Measurements from ENCODE around the gene S1PR3.

Gene S1PR3

DNA sequence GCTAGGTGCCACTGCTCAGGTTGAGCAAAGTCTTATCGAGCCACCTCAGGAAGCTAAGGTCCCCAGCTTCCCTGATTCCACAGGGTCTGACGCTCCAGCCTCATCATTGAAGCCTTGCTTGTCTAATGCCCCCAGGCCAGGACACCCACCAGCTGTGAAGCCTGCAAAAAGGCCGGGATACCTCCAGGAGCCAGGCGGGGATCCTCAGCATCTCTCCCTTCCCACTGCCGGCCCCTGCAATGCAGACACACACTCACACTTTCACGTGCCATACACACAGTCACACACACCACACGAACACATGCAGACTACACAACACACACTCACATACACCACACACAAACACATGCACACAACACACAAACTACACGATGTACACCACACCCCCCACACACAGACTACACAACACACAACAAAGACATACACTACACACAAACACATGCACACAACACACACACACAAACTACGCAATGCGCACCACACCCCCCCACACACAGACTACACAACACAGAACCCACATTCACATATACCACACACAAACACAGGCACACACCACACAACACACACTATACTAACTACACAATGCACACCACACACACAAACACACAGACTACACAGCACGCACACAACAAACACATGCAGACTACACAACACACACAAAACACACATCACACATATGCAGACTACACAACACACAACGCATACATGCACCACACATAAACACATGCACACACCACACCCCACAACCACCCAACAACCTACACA lies 17.8 kb upstream of the S1PR3 start:
- Histone ChIP-seq H3K27me3 (no peaks in the 10 kb centered on the region), H3K36me3 (no peaks in the 10 kb centered on the region), H3K4me1 (no peaks in the 10 kb centered on the region), H3K4me3 (ENCODE audit: low read depth, low read length) (no peak overlapping the region), H3K9me3 (0 out of 2 replicates have a peak, but pooled peaks cover 3% of the 10 kb centered on the region)
- peak; percentile 55 for DNase-seq
- TF ChIP-seq, protein P1, sequence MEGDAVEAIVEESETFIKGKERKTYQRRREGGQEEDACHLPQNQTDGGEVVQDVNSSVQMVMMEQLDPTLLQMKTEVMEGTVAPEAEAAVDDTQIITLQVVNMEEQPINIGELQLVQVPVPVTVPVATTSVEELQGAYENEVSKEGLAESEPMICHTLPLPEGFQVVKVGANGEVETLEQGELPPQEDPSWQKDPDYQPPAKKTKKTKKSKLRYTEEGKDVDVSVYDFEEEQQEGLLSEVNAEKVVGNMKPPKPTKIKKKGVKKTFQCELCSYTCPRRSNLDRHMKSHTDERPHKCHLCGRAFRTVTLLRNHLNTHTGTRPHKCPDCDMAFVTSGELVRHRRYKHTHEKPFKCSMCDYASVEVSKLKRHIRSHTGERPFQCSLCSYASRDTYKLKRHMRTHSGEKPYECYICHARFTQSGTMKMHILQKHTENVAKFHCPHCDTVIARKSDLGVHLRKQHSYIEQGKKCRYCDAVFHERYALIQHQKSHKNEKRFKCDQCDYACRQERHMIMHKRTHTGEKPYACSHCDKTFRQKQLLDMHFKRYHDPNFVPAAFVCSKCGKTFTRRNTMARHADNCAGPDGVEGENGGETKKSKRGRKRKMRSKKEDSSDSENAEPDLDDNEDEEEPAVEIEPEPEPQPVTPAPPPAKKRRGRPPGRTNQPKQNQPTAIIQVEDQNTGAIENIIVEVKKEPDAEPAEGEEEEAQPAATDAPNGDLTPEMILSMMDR (IDR thresholded peaks at IDR 0.05; ENCODE audit: low read depth, low read length) = no peak

DNA sequence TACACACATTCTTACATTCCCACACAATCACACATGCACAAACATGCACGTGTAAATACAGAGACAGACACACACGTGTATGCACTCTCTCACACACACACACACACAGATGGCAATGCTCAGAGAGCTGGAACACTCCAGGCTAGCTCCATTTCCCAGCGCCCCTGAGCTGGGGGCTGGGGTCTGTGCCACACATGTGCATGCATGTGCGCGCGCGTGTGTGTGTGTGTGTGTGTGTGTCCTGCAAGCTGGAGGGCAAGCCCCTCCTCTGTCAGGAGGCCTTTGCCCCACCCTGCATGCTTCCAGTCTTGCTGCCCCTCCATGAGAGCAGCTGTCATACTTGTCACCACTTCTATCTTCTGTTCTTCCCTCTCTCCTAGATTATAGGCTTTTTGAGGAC lies 16.6 kb upstream of the S1PR3 start:
- Histone ChIP-seq H3K27me3 (no peaks in the 10 kb centered on the region), H3K9me3 (0 out of 2 replicates have a peak, but pooled peaks cover 3% of the 10 kb centered on the region), H3K4me1 (no peaks in the 10 kb centered on the region), H3K4me3 (ENCODE audit: low read depth, low read length) (no peak overlapping the region), H3K36me3 (no peaks in the 10 kb centered on the region)
- no peak for DNase-seq
- TF ChIP-seq, protein P1 (IDR thresholded peaks at IDR 0.05; ENCODE audit: low read depth, low read length) = no peak

DNA sequence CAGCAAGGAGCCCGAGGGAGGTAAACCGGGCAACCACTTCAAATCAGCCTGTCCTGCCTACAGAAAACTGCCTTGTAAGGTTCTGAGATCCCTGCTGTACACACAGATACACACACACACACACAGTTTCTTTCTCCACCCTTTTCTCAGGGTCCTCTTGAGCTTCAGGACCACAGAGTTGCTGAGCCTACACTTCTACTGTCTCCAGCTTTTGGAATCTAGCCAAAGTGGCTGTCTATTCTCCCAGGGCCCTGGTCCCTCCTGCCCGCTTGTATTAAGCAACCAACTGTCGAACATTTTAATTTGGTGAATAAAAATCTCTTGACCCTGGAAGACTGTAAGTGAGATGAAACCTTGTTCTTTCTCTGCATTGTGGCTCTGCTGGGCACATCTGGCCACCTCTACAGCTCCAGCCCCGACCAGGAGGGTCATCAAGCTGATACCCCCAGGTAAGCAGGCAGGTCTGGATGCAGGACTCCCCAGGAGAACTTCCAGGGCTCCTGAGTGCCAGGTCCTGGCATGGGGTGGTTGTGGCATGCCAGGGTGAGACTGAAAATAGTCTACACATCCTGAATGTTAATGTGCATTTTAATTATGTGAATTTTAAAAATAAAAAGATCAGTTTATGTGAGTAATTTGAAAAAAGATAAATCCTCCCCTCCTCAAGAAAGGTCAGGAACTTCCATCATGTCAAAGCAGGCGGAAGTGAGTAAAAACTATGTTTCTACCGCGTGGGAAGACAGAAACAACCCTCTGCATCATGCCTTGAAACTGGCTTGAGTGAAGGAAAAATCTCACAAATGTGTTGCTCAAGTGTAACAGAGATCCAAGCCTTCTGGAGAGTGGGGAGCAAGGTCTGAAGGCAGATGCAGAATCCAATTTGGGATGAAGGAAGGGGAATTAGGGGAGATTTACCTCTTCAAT lies 15.0 kb upstream of the S1PR3 start:
- H3K9me3 ChIP-seq = 0 out of 2 replicates have a peak, but pooled peaks cover 3% of the 10 kb centered on the region
- DNase-seq = no peak
- H3K4me1 ChIP-seq = no peaks in the 10 kb centered on the region
- TF ChIP-seq, protein P1 (IDR thresholded peaks at IDR 0.05; ENCODE audit: low read depth, low read length) = no peak
- H3K36me3 ChIP-seq = no peaks in the 10 kb centered on the region
- H3K4me3 ChIP-seq (ENCODE audit: low read depth, low read length) = no peak overlapping the region
- no peaks in the 10 kb centered on the region for H3K27me3 ChIP-seq

DNA sequence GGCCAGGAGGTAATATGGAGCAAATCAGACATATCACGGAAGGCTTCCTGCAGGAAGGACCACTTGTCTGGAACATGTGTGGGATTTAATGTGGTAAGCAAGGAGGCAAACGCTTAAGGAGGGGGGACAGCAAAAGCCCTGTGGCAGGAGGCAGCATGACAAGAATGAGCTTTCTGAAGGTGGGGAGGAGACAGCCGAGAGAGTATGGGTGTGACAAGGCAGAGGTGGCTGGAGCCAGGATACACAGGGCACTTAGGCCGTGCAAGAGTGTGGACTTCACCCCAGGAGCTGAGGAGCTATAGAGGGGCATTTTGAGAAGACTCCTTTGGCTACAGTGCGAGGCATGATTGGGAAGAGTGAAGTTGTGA lies 14.4 kb upstream of the S1PR3 start:
- TF ChIP-seq, protein P1 (IDR thresholded peaks at IDR 0.05; ENCODE audit: low read depth, low read length) = no peak
- no peaks in the 10 kb centered on the region for H3K4me1 ChIP-seq
- no peaks in the 10 kb centered on the region for H3K27me3 ChIP-seq
- no peaks in the 10 kb centered on the region for H3K36me3 ChIP-seq
- 0 out of 2 replicates have a peak, but pooled peaks cover 3% of the 10 kb centered on the region for H3K9me3 ChIP-seq
- H3K4me3 ChIP-seq (ENCODE audit: low read depth, low read length) = no peak overlapping the region
- no peak for DNase-seq

DNA sequence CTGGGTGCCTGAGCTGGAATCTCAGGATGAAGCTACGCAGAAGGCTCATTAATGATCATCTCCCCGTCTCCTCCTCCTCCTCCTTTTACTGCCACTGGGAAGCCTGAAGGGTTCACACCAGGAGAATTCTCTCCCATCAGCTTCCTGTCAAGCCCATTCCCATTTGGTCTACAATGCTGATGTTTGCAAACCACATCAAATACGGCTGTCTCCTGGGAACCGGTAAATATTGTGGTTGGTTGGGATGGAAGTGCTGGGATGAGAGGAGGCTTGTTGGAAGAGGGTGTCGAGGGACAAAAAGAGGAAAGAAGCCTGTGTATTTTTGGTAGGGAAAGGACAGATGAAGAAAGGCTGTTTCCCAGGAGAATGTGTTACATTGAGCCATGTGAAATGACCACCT lies 13.2 kb upstream of the S1PR3 start:
- Histone ChIP-seq H3K4me1 (no peaks in the 10 kb centered on the region), H3K9me3 (0 out of 2 replicates have a peak, but pooled peaks cover 3% of the 10 kb centered on the region), H3K27me3 (no peaks in the 10 kb centered on the region), H3K4me3 (ENCODE audit: low read depth, low read length) (no peak overlapping the region), H3K36me3 (no peaks in the 10 kb centered on the region)
- TF ChIP-seq, protein P1 (IDR thresholded peaks at IDR 0.05; ENCODE audit: low read depth, low read length) = no peak
- DNase-seq = no peak

All from BE2C (cell line).